B cell (primary cell): ENCODE results near the gene TMEM132D. TPM values are rescaled to one million over a fixed set of nuclear protein-coding genes. Genes with fewer than 3 reads are reported as not detected.
"Not testable (repeated sequence)": the region's sequence is repeated elsewhere in the genome, so short reads cannot be mapped to it uniquely, and the experiment has no call there.

ENCODE experiments used
- ATAC-seq: fragments of 200-7000 bp; cut with Tn5 transposase; one replicate; pipeline ENCODE4 v1.10.0; 2021; ENCODE audit warnings: low read depth, mild to moderate bottlenecking, moderate number of reproducible peaks, moderate library complexity
- CTCF ChIA-PET: fragments of 350-600 bp; sonication (Branson Sonifier 250); formaldehyde crosslinking; loops from one replicate; lab custom pipeline; 2021; ENCODE audit warnings: antibody characterized with exemption, inconsistent platforms; lab: Charles Lee
- POLR2A ChIA-PET: fragments of 350-600 bp; sonication (Branson Sonifier 250); formaldehyde crosslinking; loops from one replicate; lab custom pipeline; 2021; ENCODE audit warnings: antibody characterized with exemption; lab: Charles Lee
- DNase-seq: peaks from one replicate; pipeline ENCODE4 v3.0.0; 2013
- H2AFZ ChIP-seq: 2 replicates; pipeline ENCODE4 v1.6.1; 2012; ENCODE audit warnings: mild to moderate bottlenecking, low read depth, low read length; ENCODE audit not compliant: insufficient read depth, poor library complexity, severe bottlenecking
- H3K27ac ChIP-seq, 2 donors: 1 replicate in 1 of 2; 2 replicates in 1 of 2; pipeline ENCODE4 v1.5.1; 2012 to 2013; ENCODE audit warnings: low read length in 2 of 2, mild to moderate bottlenecking in 2 of 2, moderate library complexity in 1 of 2
- H3K27me3 ChIP-seq, 4 experiments: fragments of 200-600 bp in 1 of 4; sonication (generic) in 1 of 4; replicated peaks in 1 of 4; 1 replicate in 2 of 4; 2 replicates in 2 of 4; pipeline versions ENCODE4 v1.6.1 to v1.7.0; 2013 to 2016; ENCODE audit warnings: low read length in 3 of 4, mild to moderate bottlenecking in 2 of 4, mixed read lengths in 1 of 4, moderate library complexity in 1 of 4; ENCODE audit not compliant: insufficient read depth in 4 of 4, control insufficient read depth in 3 of 4; ENCODE audit errors: control extremely low read depth in 1 of 4
- H3K36me3 ChIP-seq, 2 experiments: replicated peaks in 1 of 2; 1 replicate in 1 of 2; 2 replicates in 1 of 2; pipeline versions ENCODE4 v1.6.1 to v1.7.1; 2013; ENCODE audit warnings: low read length in 1 of 2; ENCODE audit not compliant: insufficient read depth in 2 of 2, control insufficient read depth in 1 of 2; ENCODE audit errors: control extremely low read depth in 1 of 2, extremely low read depth in 1 of 2
- H3K4me1 ChIP-seq, 2 donors: fragments of 200-600 bp in 1 of 2; sonication (generic) in 1 of 2; 1 replicate in 1 of 2; 2 replicates in 1 of 2; pipeline versions ENCODE4 v1.5.1 to v1.6.1; 2013 to 2017; ENCODE audit warnings: low read length in 2 of 2; ENCODE audit not compliant: control insufficient read depth in 2 of 2, insufficient read depth in 2 of 2
- H3K4me2 ChIP-seq: replicated peaks from 2 replicates; pipeline ENCODE3; 2012; ENCODE audit warnings: mild to moderate bottlenecking, low read depth, low read length; ENCODE audit not compliant: poor library complexity, severe bottlenecking
- H3K4me3 ChIP-seq, 5 experiments: fragments of 200-600 bp in 1 of 5; sonication (generic) in 1 of 5; 1 replicate in 3 of 5; 2 replicates in 2 of 5; pipeline versions ENCODE4 v1.5.1 to v1.7.0; 2011 to 2016; ENCODE audit warnings: low read length in 4 of 5, mild to moderate bottlenecking in 4 of 5, low read depth in 2 of 5, control low read depth in 1 of 5, moderate library complexity in 1 of 5; ENCODE audit not compliant: insufficient read depth in 1 of 5; ENCODE audit errors: control extremely low read depth in 1 of 5, extremely low read depth in 1 of 5
- H3K79me2 ChIP-seq: fragments of 200-600 bp; sonication (generic); one replicate; pipeline ENCODE4 v1.6.0; 2016; ENCODE audit warnings: low read length; ENCODE audit not compliant: control insufficient read depth, insufficient read depth
- H3K9ac ChIP-seq: fragments of 200-600 bp; sonication (generic); 2 replicates; pipeline ENCODE4 v1.6.1; 2017; ENCODE audit warnings: mild to moderate bottlenecking, low read length, moderate library complexity
- H3K9me3 ChIP-seq, 3 donors: one replicate each; pipeline versions ENCODE4 v1.6.1 to v1.7.1; 2013; ENCODE audit warnings: low read length in 2 of 3; ENCODE audit not compliant: control insufficient read depth in 2 of 3, insufficient read depth in 1 of 3; ENCODE audit errors: control extremely low read depth in 1 of 3
- H4K20me1 ChIP-seq: 2 replicates; pipeline ENCODE4 v1.6.0; 2012; ENCODE audit warnings: mild to moderate bottlenecking, low read length; ENCODE audit not compliant: insufficient read depth, control insufficient read depth, poor library complexity, severe bottlenecking
- H3K27ac Mint-ChIP-seq: one replicate; pipeline ENCODE4 v1.8.0; 2021; ENCODE audit warnings: mixed read lengths
- H3K27me3 Mint-ChIP-seq: one replicate; pipeline ENCODE4 v1.8.0; 2021; ENCODE audit warnings: mixed read lengths
- H3K4me1 Mint-ChIP-seq: one replicate; pipeline ENCODE4 v1.8.0; 2021; ENCODE audit warnings: mixed read lengths
- H3K4me3 Mint-ChIP-seq: one replicate; pipeline ENCODE4 v1.8.0; 2021; ENCODE audit warnings: mixed read lengths
- H3K9me3 Mint-ChIP-seq: one replicate; pipeline ENCODE4 v1.8.0; 2022; ENCODE audit warnings: mixed read lengths; ENCODE audit not compliant: insufficient read depth
- CTCF ChIP-seq: fragments of 200-600 bp; IDR thresholded peaks from one replicate; pipeline ENCODE4 v1.8.0; 2022; ENCODE audit warnings: antibody characterized with exemption, mild to moderate bottlenecking
- EZH2 ChIP-seq: IDR thresholded peaks from 2 replicates; pipeline ENCODE4 v1.6.1; 2012; ENCODE audit warnings: borderline replicate concordance, low read depth, mild to moderate bottlenecking, moderate library complexity, low read length; ENCODE audit not compliant: insufficient read depth, poor library complexity, severe bottlenecking
- WGBS: methylation state at CpG from one replicate; pipeline ENCODE4 v1.1.5; 2013; ENCODE audit warnings: missing lambda C conversion rate; ENCODE audit not compliant: insufficient coverage; 5-methylcytosine and 5-hydroxymethylcytosine counted together
- intact Hi-C: fragments of 100-400 bp; cut with micrococcal nuclease; formaldehyde crosslinking; loops from one replicate; pipeline ENCODE4 v1.10.0; 2022
- polyA plus RNA-seq: library from polyadenylated mRNA; depleted of rRNA; stranded (reverse); fragments of >200 nt; gene quantifications from 2 replicates; pipeline ENCODE4 v1.2.3, GENCODE V29; 2012
- total RNA-seq, 2 donors: library from RNA; stranded (reverse); fragments of 120-200 nt in 1 of 2; gene quantifications; 1 replicate in 1 of 2; 2 replicates in 1 of 2; pipeline versions ENCODE4 v1.2.3 to v1.2.4, GENCODE V29; 2013 to 2022

TMEM132D gene
- total and polyA plus RNA-seq, 2 donors (not counting 1 experiment from before 2014, with no cell fraction given), result not detected

- POLR2A ChIA-PET, result no interaction called here
- no peak overlapping the region for H3K4me3 Mint-ChIP-seq
- peaks cover 0 to 3% (median 0%) of the 10 kb centered on the region in 3 donors for H3K9me3 ChIP-seq
- no peaks in the 10 kb centered on the region for H3K27me3 Mint-ChIP-seq
- H3K9me3 Mint-ChIP-seq, result no peaks in the 10 kb centered on the region
- H4K20me1 ChIP-seq, result no peaks in the 10 kb centered on the region
- no peak overlapping the region for H3K9ac ChIP-seq
- CTCF ChIA-PET, result no interaction called here
- DNase-seq, result no peak
- WGBS, result no CpG with 5 or more reads among the region's 1 CpG
- no peak for TF ChIP-seq EZH2
- no peak for TF ChIP-seq CTCF
- intact Hi-C loops, result no loop called here
- H3K27me3 ChIP-seq, result no peaks in the 10 kb centered on the region
- H3K27ac Mint-ChIP-seq, result no peak overlapping the region
- no peak for ATAC-seq
- H3K79me2 ChIP-seq, result no peaks in the 10 kb centered on the region
- no peak overlapping the region for H3K27ac ChIP-seq
- no peaks in the 10 kb centered on the region for H3K4me1 Mint-ChIP-seq
- H3K4me1 ChIP-seq, result no peaks in the 10 kb centered on the region
- no peak overlapping the region for H3K4me3 ChIP-seq
- no peak overlapping the region for H2AFZ ChIP-seq
- no peak overlapping the region for H3K4me2 ChIP-seq
- H3K36me3 ChIP-seq, result no peaks in the 10 kb centered on the region
These were observed 853.9 kb downstream of the TMEM132D start for GRCh38 chr12:129049917-129050316.

GRCh38 chr12:129043334-129043733 is 860.5 kb downstream of the TMEM132D start:
- POLR2A ChIA-PET, ATAC-seq, H3K27ac ChIP-seq, H3K9me3 ChIP-seq, H3K27me3 ChIP-seq, H2AFZ ChIP-seq, DNase-seq, H3K27ac Mint-ChIP-seq, H3K4me3 ChIP-seq, H3K79me2 ChIP-seq, H3K4me2 ChIP-seq, intact Hi-C loops, H3K36me3 ChIP-seq, H3K4me3 Mint-ChIP-seq, H4K20me1 ChIP-seq, H3K27me3 Mint-ChIP-seq, H3K4me1 ChIP-seq, CTCF ChIA-PET, H3K9ac ChIP-seq, H3K4me1 Mint-ChIP-seq, H3K9me3 Mint-ChIP-seq: not testable (repeated sequence)
- 98% methylated on average over 10 of the region's 11 CpGs for WGBS
